Right lobe of liver (tissue), 6 donors: ENCODE data around the gene ARHGAP22. TPM values are rescaled to one million over a fixed set of nuclear protein-coding genes. Genes with fewer than 3 reads are reported as not detected.

ENCODE experiments used
- ATAC-seq, 4 donors: fragments of 200-7000 bp; cut with Tn5 transposase; one replicate each; pipeline ENCODE4 v1.9.1; 2020; ENCODE audit warnings: mild to moderate bottlenecking in 4 of 4, moderate library complexity in 4 of 4
- DNase-seq, 3 donors: peaks; one replicate each; pipeline ENCODE4 v3.0.0-alpha.2; 2020
- H3K27ac ChIP-seq, 3 donors: fragments of 200-600 bp; one replicate each; pipeline ENCODE4 v1.8.0; 2022
- H3K27me3 ChIP-seq, 2 donors: fragments of 200-600 bp; one replicate each; pipeline ENCODE4 v1.8.0; 2022
- H3K36me3 ChIP-seq, 4 donors: fragments of 200-600 bp; sonication (generic) in 1 of 4; one replicate each; pipeline versions ENCODE4 v1.5.1 to v1.8.0; 2017 to 2022; ENCODE audit warnings: control low read depth in 1 of 4
- H3K4me1 ChIP-seq, 4 donors: fragments of 200-600 bp; sonication (generic) in 1 of 4; one replicate each; pipeline versions ENCODE4 v1.5.1 to v1.8.0; 2017 to 2022; ENCODE audit warnings: control low read depth in 1 of 4
- H3K4me3 ChIP-seq, 3 donors: fragments of 200-600 bp; one replicate each; pipeline ENCODE4 v1.8.0; 2022
- H3K9me3 ChIP-seq, 4 donors: fragments of 200-600 bp; sonication (generic) in 1 of 4; one replicate each; pipeline versions ENCODE4 v1.5.1 to v1.8.0; 2017 to 2022; ENCODE audit warnings: control low read depth in 1 of 4
- POLR2A ChIP-seq: fragments of 450-650 bp; IDR thresholded peaks from one replicate; pipeline ENCODE4 v1.6.1; 2017; ENCODE audit warnings: antibody characterized with exemption, mild to moderate bottlenecking
- WGBS: methylation state at CpG from one replicate; pipeline ENCODE4 v1.1.6; 2018; ENCODE audit warnings: low coverage, low lambda C conversion rate; ENCODE audit not compliant: insufficient coverage; ENCODE audit errors: missing lambda C conversion rate; 5-methylcytosine and 5-hydroxymethylcytosine counted together
- intact Hi-C, 2 donors: fragments of 100-400 bp; cut with DNase I; formaldehyde crosslinking; loops; one replicate each; pipeline versions ENCODE4 v1.11.2 to v1.14.1; 2022
- total RNA-seq, 6 experiments: library from RNA; depleted of rRNA in 2 of 6; stranded (reverse); fragments of >200 nt in 2 of 6; fragmentation: NEBNext Ultra II Directional in 3 of 6; extraction: Animal tissue kit (Norgen Biotek cat#: 25700) in 3 of 6; gene quantifications; one replicate each; pipeline versions ENCODE4 v1.1.0 to v1.2.4, GENCODE V29; 2016 to 2023
- TF ChIP-seq, protein P1 (sequence below), 4 donors: fragments of 200-600 bp in 3 of 4; fragments of 450-650 bp in 1 of 4; IDR thresholded peaks; one replicate each; pipeline versions ENCODE4 v1.5.1 to v1.8.0; 2016 to 2022; ENCODE audit warnings: antibody characterized with exemption in 4 of 4, mild to moderate bottlenecking in 2 of 4
- donor health status: DM: no; HTN: yes; CAD: no.
- donor health status: DM: no; HTN: no; CAD: no.
- donor health status: DM: no; HTN: no; CAD: no.
- donor health status: DM: no; HTN: yes; CAD: no.
- donor health status: DM: no; HTN: yes; CAD: no.

Gene ARHGAP22
- total RNA-seq, 6 experiments from 2014 or later = 0.22 to 3.6 (median 0.64) TPM

DNA sequence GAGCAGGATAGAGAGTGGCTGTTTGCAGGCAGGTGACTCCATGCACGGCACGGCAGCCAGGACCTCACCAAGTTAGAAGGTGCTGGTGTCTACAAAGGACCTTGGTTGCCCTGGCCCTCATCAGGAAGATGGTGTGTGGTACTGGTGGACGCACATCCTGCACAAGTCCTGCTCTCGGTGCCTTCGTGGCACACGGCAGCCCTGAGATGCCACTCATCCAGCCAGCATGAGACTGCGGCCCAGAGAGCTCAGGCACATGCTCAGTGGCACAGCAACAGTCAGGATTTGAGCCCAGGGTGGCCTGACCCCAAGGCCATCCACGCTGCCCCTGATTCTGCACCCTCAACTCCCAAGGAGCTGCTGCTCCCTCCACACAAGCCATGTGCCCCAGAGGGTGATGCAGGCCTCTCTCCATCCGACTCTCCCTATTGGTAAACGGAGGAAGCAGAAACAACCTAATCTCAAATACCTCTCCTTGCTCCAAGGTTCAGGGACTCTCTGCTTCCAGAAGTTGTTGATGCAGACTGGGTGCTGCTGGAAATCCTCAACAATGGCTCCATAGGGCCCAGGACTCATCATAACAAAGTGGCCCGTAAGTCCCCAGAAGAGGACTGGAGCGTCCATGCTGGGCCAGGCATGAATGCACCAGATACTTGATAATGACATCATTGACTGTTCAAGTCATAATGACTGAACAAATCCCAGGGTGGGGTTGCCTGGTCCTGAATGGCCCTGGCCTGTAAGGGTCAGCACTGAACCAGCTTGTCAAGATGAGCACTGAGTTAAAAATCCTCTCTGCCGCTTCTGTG is 93.6 kb downstream of the ARHGAP22 start:
- DNase-seq (peak in 1 of 3 donors; percentile 25), ATAC-seq (no peak)
- Histone ChIP-seq H3K4me1 (no peaks in the 10 kb centered on the region), H3K4me3 (no peak overlapping the region), H3K9me3 (peaks cover 0 to 6% (median 2%) of the 10 kb centered on the region in 4 donors), H3K27me3 (no peaks in the 10 kb centered on the region), H3K36me3 (no peaks in the 10 kb centered on the region), H3K27ac (no peak overlapping the region)
- 46% methylated on average over 3 of the region's 13 CpGs for WGBS
- intact Hi-C loops = no loop called here
- TF ChIP-seq POLR2A = no peak
- TF ChIP-seq, protein P1, sequence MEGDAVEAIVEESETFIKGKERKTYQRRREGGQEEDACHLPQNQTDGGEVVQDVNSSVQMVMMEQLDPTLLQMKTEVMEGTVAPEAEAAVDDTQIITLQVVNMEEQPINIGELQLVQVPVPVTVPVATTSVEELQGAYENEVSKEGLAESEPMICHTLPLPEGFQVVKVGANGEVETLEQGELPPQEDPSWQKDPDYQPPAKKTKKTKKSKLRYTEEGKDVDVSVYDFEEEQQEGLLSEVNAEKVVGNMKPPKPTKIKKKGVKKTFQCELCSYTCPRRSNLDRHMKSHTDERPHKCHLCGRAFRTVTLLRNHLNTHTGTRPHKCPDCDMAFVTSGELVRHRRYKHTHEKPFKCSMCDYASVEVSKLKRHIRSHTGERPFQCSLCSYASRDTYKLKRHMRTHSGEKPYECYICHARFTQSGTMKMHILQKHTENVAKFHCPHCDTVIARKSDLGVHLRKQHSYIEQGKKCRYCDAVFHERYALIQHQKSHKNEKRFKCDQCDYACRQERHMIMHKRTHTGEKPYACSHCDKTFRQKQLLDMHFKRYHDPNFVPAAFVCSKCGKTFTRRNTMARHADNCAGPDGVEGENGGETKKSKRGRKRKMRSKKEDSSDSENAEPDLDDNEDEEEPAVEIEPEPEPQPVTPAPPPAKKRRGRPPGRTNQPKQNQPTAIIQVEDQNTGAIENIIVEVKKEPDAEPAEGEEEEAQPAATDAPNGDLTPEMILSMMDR (IDR thresholded peaks at IDR 0.05) = no peak

DNA sequence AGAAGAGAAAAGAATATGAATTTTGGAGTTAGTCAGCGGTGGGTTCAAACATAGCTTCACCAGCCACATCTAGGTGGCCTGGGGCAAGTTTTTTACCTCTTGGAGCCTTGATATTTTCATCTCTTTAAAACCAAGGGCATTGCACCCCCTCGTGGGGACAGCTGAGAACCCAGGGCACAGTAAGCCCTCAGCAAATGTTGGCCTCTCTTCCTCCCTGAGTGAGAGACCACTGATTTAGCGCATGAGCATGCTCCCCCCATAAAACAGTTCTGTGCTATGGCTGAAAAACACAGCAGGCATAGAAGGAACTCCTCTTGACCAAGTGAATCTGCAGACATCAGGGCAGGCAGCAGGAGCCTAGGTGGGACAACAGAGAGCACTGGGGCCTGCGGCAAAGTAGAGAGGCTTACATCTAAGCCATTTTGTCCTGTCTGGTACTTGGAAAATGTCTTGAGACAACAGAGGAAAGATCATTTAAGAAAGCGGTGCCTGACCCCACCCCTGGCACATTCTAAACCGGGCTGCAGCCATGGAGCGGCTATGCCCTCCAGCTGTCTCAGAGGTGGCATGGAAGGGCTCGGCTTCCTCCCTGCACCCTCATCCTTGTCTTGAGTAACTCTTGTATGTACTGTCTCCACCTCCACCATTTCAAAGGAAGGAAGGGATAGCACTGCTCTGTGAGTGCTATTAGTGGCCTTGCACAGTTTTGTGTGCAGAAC is 94.7 kb downstream of the ARHGAP22 start:
- Histone ChIP-seq H3K36me3 (no peaks in the 10 kb centered on the region), H3K9me3 (peaks cover 0 to 3% (median under 1%) of the 10 kb centered on the region in 4 donors), H3K27me3 (no peaks in the 10 kb centered on the region), H3K4me1 (no peaks in the 10 kb centered on the region), H3K27ac (no peak overlapping the region), H3K4me3 (no peak overlapping the region)
- peak in 1 of 3 donors; percentile 36 for DNase-seq
- ATAC-seq = peak; percentile 13 to 40 (median 23)
- TF ChIP-seq, protein P1 (IDR thresholded peaks at IDR 0.05) = peak; percentile 30 to 36 (median 30)
- no peak for TF ChIP-seq POLR2A
- intact Hi-C loops = no loop called here
- 79% methylated on average over 5 of the region's 8 CpGs for WGBS

DNA sequence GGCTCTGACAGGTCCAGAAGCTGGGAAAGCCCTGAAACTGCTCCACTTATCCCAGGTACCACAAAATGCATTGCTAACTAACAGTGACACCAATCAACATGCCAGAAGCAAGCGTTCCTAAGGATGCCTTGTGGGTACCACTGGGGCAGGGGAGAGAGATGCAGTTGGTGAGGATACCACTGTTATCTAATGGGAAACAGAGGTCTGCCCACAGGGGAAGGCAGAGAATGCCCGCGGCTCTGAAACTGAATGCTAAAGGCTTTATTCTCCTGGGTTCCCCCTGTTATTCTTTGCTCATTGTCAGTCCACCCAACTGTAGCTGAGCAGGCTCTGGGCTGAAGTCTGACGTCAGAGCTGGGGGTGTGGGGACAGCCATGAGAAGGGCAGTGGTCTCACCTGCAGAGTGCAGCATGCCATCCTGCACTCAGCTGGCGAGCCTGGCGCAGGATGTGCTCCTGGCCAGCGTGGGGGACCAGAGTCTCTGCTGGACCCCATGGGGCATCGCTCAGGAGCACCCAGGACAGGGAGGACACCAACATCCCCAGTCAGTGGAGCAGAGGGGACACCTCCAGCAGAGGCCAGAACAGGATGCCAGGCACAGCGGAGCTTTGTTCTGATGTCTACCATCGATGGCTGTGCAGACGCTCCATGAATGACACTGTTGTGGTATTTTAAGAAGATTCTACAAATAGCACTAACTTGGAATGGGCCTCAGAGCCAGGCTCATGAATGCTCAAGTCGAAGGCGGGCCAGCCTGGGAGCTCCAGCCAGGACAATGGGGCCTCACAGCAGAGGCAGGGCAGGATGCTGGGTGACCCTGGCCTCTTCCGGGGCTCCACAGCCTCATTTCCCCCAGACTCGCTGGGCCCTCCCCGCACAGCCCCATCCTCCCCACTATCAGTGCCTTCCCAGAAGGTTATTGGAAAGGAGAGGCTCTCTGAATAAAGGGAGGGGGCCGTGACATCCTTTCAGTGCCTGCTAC is 95.8 kb downstream of the ARHGAP22 start:
- Histone ChIP-seq H3K4me3 (no peak overlapping the region), H3K27ac (no peak overlapping the region), H3K9me3 (no peaks in the 10 kb centered on the region), H3K4me1 (no peaks in the 10 kb centered on the region), H3K27me3 (no peaks in the 10 kb centered on the region), H3K36me3 (no peaks in the 10 kb centered on the region)
- DNase-seq (peak in 1 of 3 donors; percentile 27), ATAC-seq (peak in 1 of 4 donors; percentile 16)
- intact Hi-C loops = no loop called here
- WGBS = 31% methylated on average over 3 of the region's 17 CpGs
- no peak for TF ChIP-seq POLR2A
- TF ChIP-seq, protein P1 (IDR thresholded peaks at IDR 0.05) = no peak
